ENCODE measurements around the gene STRN4. TPM values are rescaled to one million over a fixed set of nuclear protein-coding genes. Genes with fewer than 3 reads are reported as not detected.

STRN4 gene
- total RNA-seq, 1 experiment from 2014 or later = 143 TPM

DNA sequence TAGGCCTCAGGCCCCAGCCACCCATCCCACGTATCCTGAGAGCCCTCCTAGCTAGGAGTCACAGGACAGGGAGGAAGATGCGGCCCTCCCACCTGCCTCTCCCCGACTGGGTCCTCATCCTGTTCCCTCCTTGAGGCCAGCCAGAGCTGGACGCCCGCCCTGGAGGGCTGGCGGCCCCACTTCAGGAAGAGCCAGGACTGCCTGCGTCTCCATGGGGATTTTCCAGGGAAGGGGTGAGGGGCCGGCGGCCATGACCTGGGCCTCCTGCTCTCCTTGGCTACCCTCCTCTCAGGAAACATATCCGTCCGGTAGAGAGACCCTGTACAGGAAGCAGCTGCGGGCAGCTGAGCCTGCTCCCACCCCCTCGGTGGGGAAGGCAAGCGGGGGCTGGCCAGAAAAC, 18.0 kb downstream of the STRN4 start:
- no peak overlapping the region for H3T11ph ChIP-seq (ENCODE audit: low read length)
- H2BK20ac ChIP-seq (ENCODE audit: low read depth, low read length, poor library complexity, severe bottlenecking) = no peak overlapping the region
- Mint-ChIP-seq H3K4me3 (no peak overlapping the region), H3K27ac (peak overlapping the region in 2 of 3 experiments; percentile 50 to 85; a peak in 2 of 7 replicates), H3K9me3 (no peaks in the 10 kb centered on the region), H3K27me3 (ENCODE audit: low read depth) (no peaks in the 10 kb centered on the region; the same call in 1 of the 2 replicates), H3K4me1 (peaks cover 16 to 27% of the 10 kb centered on the region in 2 experiments), H3K36me3 (ENCODE audit: insufficient read depth in 1 of 3, low read depth in 3 of 3) (peaks cover 52 to 92% (median 90%) of the 10 kb centered on the region in 3 experiments)
- WGBS (ENCODE audit: extremely low coverage, insufficient read length, low lambda C conversion rate) = no CpG with 5 or more reads among the region's 14 CpGs
- no peak overlapping the region for H3K23ac ChIP-seq (ENCODE audit: insufficient read length, low read depth, low read length)
- no peaks in the 10 kb centered on the region for H3K9me3 ChIP-seq (ENCODE audit: control insufficient read depth, low read depth, low read length)
- H2BK12ac ChIP-seq (ENCODE audit: insufficient read length, low read depth, low read length) = no peak overlapping the region
- H3K18ac ChIP-seq (ENCODE audit: insufficient read length, low read depth, low read length) = no peak overlapping the region
- H3K79me1 ChIP-seq (ENCODE audit: insufficient read depth, low read depth, low read length, poor library complexity, severe bottlenecking) = no peaks in the 10 kb centered on the region
- H3K4ac ChIP-seq (ENCODE audit: low read depth, low read length) = no peak overlapping the region
- H4K91ac ChIP-seq (ENCODE audit: insufficient read length, low read depth, low read length) = no peak overlapping the region
- H4K20me1 ChIP-seq (ENCODE audit: control insufficient read depth, insufficient read depth, insufficient read length) = peaks cover under 1% of the 10 kb centered on the region
- no peak overlapping the region for H2BK15ac ChIP-seq (ENCODE audit: low read depth, low read length)
- no peaks in the 10 kb centered on the region for H3K4me1 ChIP-seq (ENCODE audit: insufficient read depth, low read length)
- no peak overlapping the region for H2AFZ ChIP-seq (ENCODE audit: low read length)
- no peak overlapping the region for H3K4me2 ChIP-seq (ENCODE audit: insufficient read depth, insufficient read length, low read length)
- H3K27ac ChIP-seq (ENCODE audit: insufficient read length, low read depth, low read length) = no peak overlapping the region
- H2BK5ac ChIP-seq (ENCODE audit: insufficient read length, low read length) = no peak overlapping the region
- TF ChIP-seq, protein P1, sequence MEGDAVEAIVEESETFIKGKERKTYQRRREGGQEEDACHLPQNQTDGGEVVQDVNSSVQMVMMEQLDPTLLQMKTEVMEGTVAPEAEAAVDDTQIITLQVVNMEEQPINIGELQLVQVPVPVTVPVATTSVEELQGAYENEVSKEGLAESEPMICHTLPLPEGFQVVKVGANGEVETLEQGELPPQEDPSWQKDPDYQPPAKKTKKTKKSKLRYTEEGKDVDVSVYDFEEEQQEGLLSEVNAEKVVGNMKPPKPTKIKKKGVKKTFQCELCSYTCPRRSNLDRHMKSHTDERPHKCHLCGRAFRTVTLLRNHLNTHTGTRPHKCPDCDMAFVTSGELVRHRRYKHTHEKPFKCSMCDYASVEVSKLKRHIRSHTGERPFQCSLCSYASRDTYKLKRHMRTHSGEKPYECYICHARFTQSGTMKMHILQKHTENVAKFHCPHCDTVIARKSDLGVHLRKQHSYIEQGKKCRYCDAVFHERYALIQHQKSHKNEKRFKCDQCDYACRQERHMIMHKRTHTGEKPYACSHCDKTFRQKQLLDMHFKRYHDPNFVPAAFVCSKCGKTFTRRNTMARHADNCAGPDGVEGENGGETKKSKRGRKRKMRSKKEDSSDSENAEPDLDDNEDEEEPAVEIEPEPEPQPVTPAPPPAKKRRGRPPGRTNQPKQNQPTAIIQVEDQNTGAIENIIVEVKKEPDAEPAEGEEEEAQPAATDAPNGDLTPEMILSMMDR (conservative IDR thresholded peaks at IDR 0.05) = no peak
- no peaks in the 10 kb centered on the region for H3K27me3 ChIP-seq (ENCODE audit: insufficient read depth, low read length)
- no peaks in the 10 kb centered on the region; the same call in 1 of the 2 replicates for H3K79me2 ChIP-seq (ENCODE audit: insufficient read depth, low read length)
- no peak overlapping the region for H2BK120ac ChIP-seq (ENCODE audit: low read depth, low read length, poor library complexity, severe bottlenecking)
- no peak overlapping the region for H4K5ac ChIP-seq (ENCODE audit: insufficient read length, low read depth, low read length)
- no peak for DNase-seq
- no peak overlapping the region for H4K8ac ChIP-seq (replicated peaks; ENCODE audit: insufficient read length, low read depth, low read length)
- H3K14ac ChIP-seq (ENCODE audit: insufficient read depth, low read length) = no peak overlapping the region
- H3K56ac ChIP-seq (ENCODE audit: insufficient read length, low read depth, low read length) = no peak overlapping the region
- H3K9ac ChIP-seq (ENCODE audit: extremely low read depth, insufficient read length, low read length) = no peak overlapping the region
- no peaks in the 10 kb centered on the region for H3K23me2 ChIP-seq (ENCODE audit: insufficient read length, low read depth, low read length, poor library complexity, severe bottlenecking)
- H2AK5ac ChIP-seq (ENCODE audit: insufficient read length, low read length) = no peak overlapping the region
